GM21515 (cell line): ENCODE data around the gene KIAA0408.
"Not testable (repeated sequence)": the region's sequence is repeated elsewhere in the genome, so short reads cannot be mapped to it uniquely, and the experiment has no call there.

Experiments
- ATAC-seq: cut with Tn5 transposase; IDR thresholded peaks from one replicate; pipeline ENCODE4 v1.9.1; 2021; ENCODE audit not compliant: unreplicated experiment

Gene KIAA0408

GRCh38 chr6:127415096-127415495, 44.1 kb downstream of the KIAA0408 start:
- no peak for ATAC-seq

- not testable (repeated sequence) for ATAC-seq
These were observed 46.1 kb downstream of the KIAA0408 start for GRCh38 chr6:127413123-127413522.

GRCh38 chr6:127412016-127412415, 47.2 kb downstream of the KIAA0408 start:
- not testable (repeated sequence) for ATAC-seq
